Vagina (tissue), 2 donors: ENCODE results near the gene GPR27.

Source experiments
- POLR2A ChIP-seq, 2 donors: fragments of 450-650 bp; IDR thresholded peaks; one replicate each; pipeline ENCODE4 v1.6.1; 2017; ENCODE audit warnings: antibody characterized with exemption in 2 of 2, mild to moderate bottlenecking in 2 of 2, moderate library complexity in 2 of 2
- POLR2AphosphoS5 ChIP-seq, 2 donors: sonication (generic); formaldehyde crosslinking; IDR thresholded peaks; one replicate each; pipeline ENCODE4 v1.9.0; 2017; ENCODE audit warnings: antibody characterized with exemption in 2 of 2, mild to moderate bottlenecking in 2 of 2, low read depth in 1 of 2; ENCODE audit not compliant: insufficient read depth in 1 of 2
- TF ChIP-seq, protein P1 (sequence below), 3 experiments: fragments of 450-650 bp in 2 of 3; fragments of 200-600 bp in 1 of 3; sonication (generic) in 1 of 3; IDR thresholded peaks; one replicate each; pipeline ENCODE4 v1.5.1; 2017 to 2019; ENCODE audit warnings: antibody characterized with exemption in 3 of 3, mild to moderate bottlenecking in 2 of 3, moderate library complexity in 2 of 3

DNA sequence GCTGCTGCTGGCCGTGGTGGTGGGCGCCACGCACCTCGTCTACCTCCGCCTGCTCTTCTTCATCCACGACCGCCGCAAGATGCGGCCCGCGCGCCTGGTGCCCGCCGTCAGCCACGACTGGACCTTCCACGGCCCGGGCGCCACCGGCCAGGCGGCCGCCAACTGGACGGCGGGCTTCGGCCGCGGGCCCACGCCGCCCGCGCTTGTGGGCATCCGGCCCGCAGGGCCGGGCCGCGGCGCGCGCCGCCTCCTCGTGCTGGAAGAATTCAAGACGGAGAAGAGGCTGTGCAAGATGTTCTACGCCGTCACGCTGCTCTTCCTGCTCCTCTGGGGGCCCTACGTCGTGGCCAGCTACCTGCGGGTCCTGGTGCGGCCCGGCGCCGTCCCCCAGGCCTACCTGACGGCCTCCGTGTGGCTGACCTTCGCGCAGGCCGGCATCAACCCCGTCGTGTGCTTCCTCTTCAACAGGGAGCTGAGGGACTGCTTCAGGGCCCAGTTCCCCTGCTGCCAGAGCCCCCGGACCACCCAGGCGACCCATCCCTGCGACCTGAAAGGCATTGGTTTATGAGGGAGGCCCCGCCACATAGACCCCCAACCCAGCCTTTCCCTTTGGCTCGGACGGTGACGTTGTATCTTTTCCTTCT, 1.1 kb downstream of the GPR27 start:
- TF ChIP-seq, protein P1, sequence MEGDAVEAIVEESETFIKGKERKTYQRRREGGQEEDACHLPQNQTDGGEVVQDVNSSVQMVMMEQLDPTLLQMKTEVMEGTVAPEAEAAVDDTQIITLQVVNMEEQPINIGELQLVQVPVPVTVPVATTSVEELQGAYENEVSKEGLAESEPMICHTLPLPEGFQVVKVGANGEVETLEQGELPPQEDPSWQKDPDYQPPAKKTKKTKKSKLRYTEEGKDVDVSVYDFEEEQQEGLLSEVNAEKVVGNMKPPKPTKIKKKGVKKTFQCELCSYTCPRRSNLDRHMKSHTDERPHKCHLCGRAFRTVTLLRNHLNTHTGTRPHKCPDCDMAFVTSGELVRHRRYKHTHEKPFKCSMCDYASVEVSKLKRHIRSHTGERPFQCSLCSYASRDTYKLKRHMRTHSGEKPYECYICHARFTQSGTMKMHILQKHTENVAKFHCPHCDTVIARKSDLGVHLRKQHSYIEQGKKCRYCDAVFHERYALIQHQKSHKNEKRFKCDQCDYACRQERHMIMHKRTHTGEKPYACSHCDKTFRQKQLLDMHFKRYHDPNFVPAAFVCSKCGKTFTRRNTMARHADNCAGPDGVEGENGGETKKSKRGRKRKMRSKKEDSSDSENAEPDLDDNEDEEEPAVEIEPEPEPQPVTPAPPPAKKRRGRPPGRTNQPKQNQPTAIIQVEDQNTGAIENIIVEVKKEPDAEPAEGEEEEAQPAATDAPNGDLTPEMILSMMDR (IDR thresholded peaks at IDR 0.05) = no peak
- no peak for TF ChIP-seq POLR2A (IDR thresholded peaks at IDR 0.05)
- TF ChIP-seq POLR2AphosphoS5 (IDR thresholded peaks at IDR 0.05; ENCODE audit: insufficient read depth in 1 of 2, low read depth in 1 of 2) = no peak
